Calu3 (cell line): Measurements from ENCODE around the gene TEX14. TPM values are rescaled to one million over a fixed set of nuclear protein-coding genes. Genes with fewer than 3 reads are reported as not detected.
"Not testable (repeated sequence)": the region's sequence is repeated elsewhere in the genome, so short reads cannot be mapped to it uniquely, and the experiment has no call there.

Experiments
- BruUV-seq: library from RNA; stranded (reverse); fragments of 400-500 nt; replicated peaks from 2 replicates; lab custom pipeline; 2021; lab: Mats Ljungman, UMichigan
- CTCF ChIA-PET: fragments of 300-600 bp; sonication (Branson Sonifier 250); formaldehyde crosslinking; loops from one replicate; lab custom pipeline; 2022; ENCODE audit warnings: antibody characterized with exemption; lab: Charles Lee
- DNase-seq: peaks from one replicate; pipeline ENCODE4 v3.0.0; 2022
- H3K27ac Mint-ChIP-seq: one replicate; pipeline ENCODE4 v1.8.0; 2022; ENCODE audit warnings: mixed read lengths; ENCODE audit not compliant: unreplicated experiment
- H3K27me3 Mint-ChIP-seq: one replicate; pipeline ENCODE4 v1.8.0; 2022; ENCODE audit warnings: mixed read lengths; ENCODE audit not compliant: unreplicated experiment
- H3K36me3 Mint-ChIP-seq: one replicate; pipeline ENCODE4 v1.8.0; 2022; ENCODE audit warnings: mild to moderate bottlenecking, moderate library complexity, mixed read lengths; ENCODE audit not compliant: insufficient read depth, unreplicated experiment
- H3K4me1 Mint-ChIP-seq: one replicate; pipeline ENCODE4 v1.8.0; 2022; ENCODE audit warnings: mild to moderate bottlenecking, low read depth, mixed read lengths; ENCODE audit not compliant: unreplicated experiment
- H3K4me3 Mint-ChIP-seq: one replicate; pipeline ENCODE4 v1.8.0; 2022; ENCODE audit warnings: mild to moderate bottlenecking, low read depth, moderate library complexity, mixed read lengths; ENCODE audit not compliant: unreplicated experiment
- H3K9me3 Mint-ChIP-seq: one replicate; pipeline ENCODE4 v1.8.0; 2022; ENCODE audit warnings: low read depth, mixed read lengths; ENCODE audit not compliant: unreplicated experiment
- intact Hi-C: fragments of 100-400 bp; cut with micrococcal nuclease; formaldehyde crosslinking; loops from one replicate; pipeline ENCODE4 v1.10.0; 2022; ENCODE audit not compliant: unreplicated experiment
- total RNA-seq: library from RNA; stranded (reverse); gene quantifications from 2 replicates; pipeline ENCODE4 v1.2.3, GENCODE V29; 2022
- TF ChIP-seq, protein P1 (sequence below): fragments of 200-600 bp; IDR thresholded peaks from one replicate; pipeline ENCODE4 v1.8.0; 2022; ENCODE audit warnings: antibody characterized with exemption; ENCODE audit not compliant: unreplicated experiment

Gene TEX14
- total RNA-seq, 1 experiment from 2014 or later: 0.07 TPM

DNA sequence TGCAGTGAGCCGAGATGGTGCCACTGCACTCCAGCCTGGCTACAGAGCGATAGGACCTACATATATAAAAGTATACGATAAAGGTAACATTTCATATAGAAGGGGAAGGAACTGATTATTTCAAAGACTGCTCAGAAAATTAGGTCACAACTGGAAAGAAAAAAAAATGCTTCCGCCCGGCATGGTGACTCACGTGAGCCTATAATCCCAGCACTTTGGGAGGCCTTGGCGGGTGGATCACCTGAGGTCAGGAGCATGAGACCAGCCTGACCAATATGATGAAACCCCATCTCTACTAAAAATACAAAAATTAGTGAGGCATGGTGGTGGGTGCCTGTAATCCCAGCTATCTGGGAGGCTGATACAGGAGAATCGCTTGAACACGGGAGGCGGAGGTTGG, 7.8 kb downstream of the TEX14 start:
- BruUV-seq: no TSS peak
- TF ChIP-seq, protein P1, sequence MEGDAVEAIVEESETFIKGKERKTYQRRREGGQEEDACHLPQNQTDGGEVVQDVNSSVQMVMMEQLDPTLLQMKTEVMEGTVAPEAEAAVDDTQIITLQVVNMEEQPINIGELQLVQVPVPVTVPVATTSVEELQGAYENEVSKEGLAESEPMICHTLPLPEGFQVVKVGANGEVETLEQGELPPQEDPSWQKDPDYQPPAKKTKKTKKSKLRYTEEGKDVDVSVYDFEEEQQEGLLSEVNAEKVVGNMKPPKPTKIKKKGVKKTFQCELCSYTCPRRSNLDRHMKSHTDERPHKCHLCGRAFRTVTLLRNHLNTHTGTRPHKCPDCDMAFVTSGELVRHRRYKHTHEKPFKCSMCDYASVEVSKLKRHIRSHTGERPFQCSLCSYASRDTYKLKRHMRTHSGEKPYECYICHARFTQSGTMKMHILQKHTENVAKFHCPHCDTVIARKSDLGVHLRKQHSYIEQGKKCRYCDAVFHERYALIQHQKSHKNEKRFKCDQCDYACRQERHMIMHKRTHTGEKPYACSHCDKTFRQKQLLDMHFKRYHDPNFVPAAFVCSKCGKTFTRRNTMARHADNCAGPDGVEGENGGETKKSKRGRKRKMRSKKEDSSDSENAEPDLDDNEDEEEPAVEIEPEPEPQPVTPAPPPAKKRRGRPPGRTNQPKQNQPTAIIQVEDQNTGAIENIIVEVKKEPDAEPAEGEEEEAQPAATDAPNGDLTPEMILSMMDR: no peak
- Mint-ChIP-seq H3K27me3 (no peaks in the 10 kb centered on the region), H3K27ac (no peak overlapping the region), H3K36me3 (no peaks in the 10 kb centered on the region), H3K4me1 (no peaks in the 10 kb centered on the region), H3K9me3 (no peaks in the 10 kb centered on the region), H3K4me3 (no peak overlapping the region)
- CTCF ChIA-PET: no interaction called here
- DNase-seq: no peak
- intact Hi-C loops: no loop called here

DNA sequence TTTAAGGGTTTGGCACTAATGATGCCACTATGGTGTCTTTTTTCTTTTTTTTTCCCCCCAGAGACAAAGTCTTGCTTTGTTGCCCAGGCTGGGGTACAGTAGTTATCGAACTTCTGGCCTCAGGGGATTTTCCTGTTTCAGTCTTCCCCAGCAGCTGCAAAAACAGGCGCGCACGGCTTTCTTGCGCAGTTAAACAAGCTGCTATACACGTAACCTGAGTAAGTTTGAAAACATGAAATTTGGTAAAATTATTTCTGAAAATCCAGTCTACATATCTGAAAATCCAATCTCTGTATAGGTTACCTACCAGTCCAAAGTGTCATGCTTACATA, 11.8 kb downstream of the TEX14 start:
- Mint-ChIP-seq H3K4me1 (no peaks in the 10 kb centered on the region), H3K36me3 (no peaks in the 10 kb centered on the region), H3K27me3 (no peaks in the 10 kb centered on the region), H3K9me3 (no peaks in the 10 kb centered on the region), H3K27ac (no peak overlapping the region), H3K4me3 (no peak overlapping the region)
- TF ChIP-seq, protein P1: no peak
- intact Hi-C loops: no loop called here
- DNase-seq: no peak
- no TSS peak for BruUV-seq
- CTCF ChIA-PET: no interaction called here

DNA sequence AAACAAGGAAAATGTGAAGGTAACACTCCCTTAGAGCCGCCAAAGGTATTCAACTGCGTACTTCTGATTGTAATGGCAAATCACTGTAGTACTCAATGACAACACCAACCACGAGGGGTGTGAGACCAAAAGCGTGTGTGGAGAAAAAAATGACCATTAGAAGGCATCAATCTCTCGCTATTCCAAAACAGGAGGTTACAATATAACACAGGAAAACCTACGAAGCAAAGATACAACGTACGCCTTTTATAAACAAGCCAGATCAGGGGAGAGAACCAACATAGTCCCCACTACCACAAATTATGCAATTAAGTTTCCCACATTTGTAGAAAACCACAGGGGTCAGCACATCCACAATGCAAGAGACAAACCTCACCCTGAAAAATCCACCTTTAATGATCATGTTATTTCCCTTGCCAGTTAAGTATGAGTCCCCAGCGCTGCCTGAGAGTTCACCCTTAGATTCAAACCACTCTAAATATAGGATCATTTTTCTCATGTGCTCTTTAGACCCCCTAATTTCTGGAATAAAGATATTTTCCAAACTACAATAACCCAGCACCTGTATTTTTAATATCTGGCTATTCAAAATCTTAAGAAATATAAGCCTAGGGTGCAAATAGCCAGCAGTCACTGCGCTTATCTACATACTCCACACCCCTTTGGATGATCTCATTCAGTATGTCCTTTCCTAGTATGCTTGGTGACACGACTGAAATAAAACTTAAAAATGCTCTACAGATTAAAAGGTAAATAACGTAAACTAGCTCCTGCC, 12.4 kb downstream of the TEX14 start:
- Mint-ChIP-seq H3K9me3 (no peaks in the 10 kb centered on the region), H3K27ac (no peak overlapping the region), H3K4me1 (no peaks in the 10 kb centered on the region), H3K36me3 (no peaks in the 10 kb centered on the region), H3K27me3 (no peaks in the 10 kb centered on the region), H3K4me3 (no peak overlapping the region)
- CTCF ChIA-PET: no interaction called here
- TF ChIP-seq, protein P1: no peak
- no TSS peak for BruUV-seq
- DNase-seq: no peak
- intact Hi-C loops: no loop called here

DNA sequence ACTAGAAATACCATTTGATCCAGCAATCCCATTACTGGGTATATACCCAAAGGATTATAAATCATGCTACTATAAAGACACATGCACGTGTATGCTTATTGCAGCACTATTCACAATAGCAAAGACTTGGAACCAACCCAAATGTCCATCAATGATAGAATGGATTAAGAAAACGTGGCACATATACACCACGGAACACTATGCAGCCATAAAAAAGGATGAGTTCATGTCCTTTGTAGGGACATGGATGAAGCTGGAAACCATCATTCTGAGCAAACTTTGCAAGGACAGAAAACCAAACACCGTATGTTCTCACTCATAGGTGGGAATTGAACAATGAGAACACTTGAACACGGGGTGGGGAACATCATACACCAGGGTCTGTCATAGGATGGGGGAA, 13.6 kb downstream of the TEX14 start:
- H3K4me3 Mint-ChIP-seq, H3K9me3 Mint-ChIP-seq, H3K4me1 Mint-ChIP-seq, CTCF ChIA-PET, DNase-seq, H3K27me3 Mint-ChIP-seq, intact Hi-C loops, H3K27ac Mint-ChIP-seq, H3K36me3 Mint-ChIP-seq, BruUV-seq: not testable (repeated sequence)

DNA sequence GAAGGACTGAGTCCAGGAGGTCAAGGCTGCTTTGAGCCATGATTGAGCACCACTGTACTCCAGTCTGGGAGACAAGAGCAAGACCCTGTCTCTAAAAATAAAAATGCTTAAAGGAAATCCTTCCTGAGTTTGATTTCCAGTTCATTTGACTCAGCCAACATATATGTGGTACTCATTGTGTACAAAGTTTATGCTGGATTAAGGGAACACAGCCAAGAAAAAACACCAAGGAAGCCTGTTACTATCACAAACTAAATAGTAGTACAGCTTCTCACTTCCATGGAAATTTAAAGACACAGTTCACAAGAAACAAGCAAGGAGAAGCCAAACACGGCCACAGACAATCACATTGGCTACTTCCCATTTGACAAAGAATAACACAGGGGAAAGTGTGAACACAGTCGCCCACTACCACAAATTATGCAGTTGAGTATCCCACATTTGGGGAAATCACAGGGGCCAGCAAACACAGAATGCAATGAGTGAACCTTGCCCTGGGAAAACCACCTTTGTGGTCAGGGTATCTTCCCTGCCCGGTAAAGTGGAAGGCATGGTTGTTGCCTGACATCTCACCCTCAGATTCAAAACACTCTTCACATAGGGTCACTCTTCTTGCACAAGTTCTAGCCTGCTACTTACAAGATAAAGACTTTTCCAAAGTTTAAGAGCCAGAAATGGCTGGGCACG, 14.5 kb downstream of the TEX14 start:
- no TSS peak for BruUV-seq
- Mint-ChIP-seq H3K27me3 (no peaks in the 10 kb centered on the region), H3K4me1 (no peaks in the 10 kb centered on the region), H3K9me3 (no peaks in the 10 kb centered on the region), H3K27ac (no peak overlapping the region), H3K4me3 (no peak overlapping the region), H3K36me3 (no peaks in the 10 kb centered on the region)
- TF ChIP-seq, protein P1: no peak
- intact Hi-C loops: no loop called here
- CTCF ChIA-PET: interaction anchor here (0.7 kb wide), 1 partner anchor 33 kb away, joined by 3 read pairs; no protein-coding TSS in a partner anchor
- no peak for DNase-seq
